Gastrocnemius medialis (tissue), 4 donors: ENCODE results near the gene LRRC26. TPM values are rescaled to one million over a fixed set of nuclear protein-coding genes. Genes with fewer than 3 reads are reported as not detected.

Experiments used
- ATAC-seq, 2 donors: fragments of 150-250 bp; one replicate each; pipeline ENCODE4 v1.9.1; 2016
- DNase-seq, 2 donors: peaks; one replicate each; pipeline ENCODE4 v3.0.0-alpha.2; 2019
- H3K27ac ChIP-seq, 4 donors: fragments of 200-600 bp; sonication (generic); 1 replicate in 1 of 4; 2 replicates in 3 of 4; pipeline ENCODE4 v1.5.1; 2016 to 2018; ENCODE audit warnings: mild to moderate bottlenecking in 2 of 4, moderate library complexity in 1 of 4
- H3K27me3 ChIP-seq, 3 donors: fragments of 200-600 bp; sonication (generic) in 2 of 3; 1 replicate in 1 of 3; 2 replicates in 2 of 3; pipeline versions ENCODE4 v1.5.1 to v1.6.0; 2016 to 2019; ENCODE audit warnings: mild to moderate bottlenecking in 1 of 3, moderate library complexity in 1 of 3
- H3K36me3 ChIP-seq, 2 donors: fragments of 200-600 bp; sonication (generic) in 1 of 2; one replicate each; pipeline ENCODE4 v1.5.1; 2017 to 2018
- H3K4me1 ChIP-seq, 2 donors: fragments of 200-600 bp; sonication (generic) in 1 of 2; one replicate each; pipeline ENCODE4 v1.5.1; 2016 to 2017; ENCODE audit warnings: mild to moderate bottlenecking in 2 of 2
- H3K4me3 ChIP-seq, 4 donors: fragments of 200-600 bp; sonication (generic) in 3 of 4; 1 replicate in 1 of 4; 2 replicates in 3 of 4; pipeline ENCODE4 v1.5.1; 2016 to 2019; ENCODE audit warnings: mild to moderate bottlenecking in 2 of 4
- H3K9me3 ChIP-seq, 3 donors: fragments of 200-600 bp; sonication (generic) in 2 of 3; 1 replicate in 1 of 3; 2 replicates in 2 of 3; pipeline ENCODE4 v1.5.1; 2016 to 2019
- CTCF ChIP-seq, 5 experiments: fragments of 450-650 bp in 3 of 5; fragments of 200-600 bp in 2 of 5; sonication (generic) in 2 of 5; IDR thresholded peaks in 4 of 5; conservative IDR thresholded peaks in 1 of 5; 1 replicate in 4 of 5; 2 replicates in 1 of 5; pipeline ENCODE4 v1.5.1; 2016 to 2019; ENCODE audit warnings: antibody characterized with exemption in 5 of 5, mild to moderate bottlenecking in 3 of 5, moderate library complexity in 3 of 5
- POLR2A ChIP-seq, 2 donors: fragments of 450-650 bp; IDR thresholded peaks; one replicate each; pipeline ENCODE4 v1.6.1; 2017; ENCODE audit warnings: antibody characterized with exemption in 2 of 2, mild to moderate bottlenecking in 2 of 2, moderate library complexity in 2 of 2
- in situ Hi-C, 4 donors: fragments of 200-750 bp; cut with MboI; loops; one replicate each; pipeline versions ENCODE4 v1.15.0 to v1.8.0; 2017; ENCODE audit warnings: low sequenced_read_pairs in 4 of 4
- intact Hi-C: fragments of 100-400 bp; cut with DNase I; formaldehyde crosslinking; loops from one replicate; pipeline ENCODE4 v1.15.1; 2023; ENCODE audit warnings: low total_unique reads
- total RNA-seq, 4 donors: library from RNA; depleted of rRNA; stranded (reverse); fragments of >200 nt; gene quantifications; one replicate each; pipeline versions ENCODE4 v1.1.0 to v1.2.3, GENCODE V29; 2016

The LRRC26 gene
- total RNA-seq, 4 donors from 2014 or later: not detected

GRCh38 chr9:137190315-137190856, 20.5 kb upstream of the LRRC26 start:
- no peaks in the 10 kb centered on the region for H3K9me3 ChIP-seq
- H3K36me3 ChIP-seq: peaks cover 0 to 22% of the 10 kb centered on the region in 2 donors
- peaks cover 39 to 54% of the 10 kb centered on the region in 2 donors for H3K4me1 ChIP-seq
- in situ Hi-C loops: no loop called here
- peak overlapping the region in 1 of 4 donors; percentile 96 for H3K4me3 ChIP-seq
- TF ChIP-seq CTCF (IDR thresholded peaks at IDR 0.05 in 4 of 5, conservative IDR thresholded peaks at IDR 0.05 in 1 of 5): no peak
- no peak for TF ChIP-seq POLR2A (IDR thresholded peaks at IDR 0.05)
- ATAC-seq (no peak), DNase-seq (no peak)
- intact Hi-C loops: no loop called here
- peak overlapping the region; percentile 85 to 98 (median 96) for H3K27ac ChIP-seq
- no peaks in the 10 kb centered on the region for H3K27me3 ChIP-seq

GRCh38 chr9:137189297-137190295, 19.7 kb upstream of the LRRC26 start:
- in situ Hi-C loops: no loop called here
- Histone ChIP-seq H3K9me3 (no peaks in the 10 kb centered on the region), H3K36me3 (peaks cover 0 to 27% of the 10 kb centered on the region in 2 donors), H3K4me1 (peaks cover 39 to 52% of the 10 kb centered on the region in 2 donors), H3K4me3 (peak overlapping the region; percentile 68 to 100 (median 97)), H3K27ac (peak overlapping the region; percentile 85 to 98 (median 96)), H3K27me3 (no peaks in the 10 kb centered on the region)
- intact Hi-C loops: loop anchor here (2.0 kb wide), 1 partner anchor 51 kb away; the partner anchor contains the start of gene TUBB4B
- DNase-seq (no peak), ATAC-seq (no peak)
- TF ChIP-seq POLR2A (IDR thresholded peaks at IDR 0.05) (no peak), CTCF (IDR thresholded peaks at IDR 0.05 in 4 of 5, conservative IDR thresholded peaks at IDR 0.05 in 1 of 5) (no peak)

- in situ Hi-C loops: no loop called here
- H3K27ac ChIP-seq: peak within 1 kb of the TSS; percentile 85 to 98 (median 96)
- ATAC-seq (peak; percentile 92 to 95), DNase-seq (peak; percentile 79 to 88)
- peaks cover 0 to 36% of the 10 kb centered on the region in 2 donors for H3K36me3 ChIP-seq
- H3K4me1 ChIP-seq: peaks cover 39 to 44% of the 10 kb centered on the region in 2 donors
- TF ChIP-seq POLR2A (IDR thresholded peaks at IDR 0.05) (peak; percentile 84 to 92), CTCF (IDR thresholded peaks at IDR 0.05 in 4 of 5, conservative IDR thresholded peaks at IDR 0.05 in 1 of 5) (peak in 4 of 5 experiments; percentile 8 to 72 (median 38))
- intact Hi-C loops: loop anchor here (1.0 to 2.0 kb wide), 6 partner anchors 12 to 102 kb away; partner anchors contain the start of genes MAN1B1, NDOR1, TMEM203 and TPRN
- H3K4me3 ChIP-seq: peak within 1 kb of the TSS; percentile 68 to 100 (median 97)
- no peaks in the 10 kb centered on the region for H3K27me3 ChIP-seq
- no peaks in the 10 kb centered on the region for H3K9me3 ChIP-seq
These were observed 18.8 kb upstream of the LRRC26 start, which contains the start of the genes ANAPC2 and SSNA1 for GRCh38 chr9:137188490-137189296. Gene ANAPC2, minus strand, starts transcription at chr9:137188560. Its CDS starts 28 bp downstream, at chr9:137188532. Gene SSNA1, plus strand, starts transcription at chr9:137188676. Its CDS starts 51 bp downstream, at chr9:137188727.

DNA sequence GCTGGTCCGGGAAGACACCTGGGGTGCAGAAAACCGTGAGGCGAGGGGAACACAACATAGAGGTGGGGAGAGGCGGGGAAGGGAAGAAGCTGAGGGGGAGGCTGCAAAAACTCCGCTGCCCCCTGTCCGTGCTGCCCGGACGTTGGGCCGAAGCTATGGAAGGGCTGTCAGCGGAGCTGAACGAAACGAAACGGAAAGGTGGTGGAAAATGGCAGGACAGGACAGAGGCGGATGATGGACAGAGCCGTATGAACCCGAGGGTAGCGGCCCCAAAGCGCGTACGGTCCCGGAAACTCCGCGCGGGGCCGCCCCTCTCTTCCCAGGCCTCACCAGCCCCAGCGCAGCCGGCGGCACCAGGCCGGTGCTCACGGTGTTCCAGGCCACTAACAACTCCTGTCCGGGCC, 18.2 kb upstream of the LRRC26 start:
- peak; percentile 13 to 25 for ATAC-seq
- H3K27ac ChIP-seq: peak overlapping the region; percentile 85 to 98 (median 96)
- H3K4me3 ChIP-seq: peak overlapping the region; percentile 68 to 100 (median 97)
- DNase-seq: no peak
- in situ Hi-C loops: no loop called here
- TF ChIP-seq POLR2A (IDR thresholded peaks at IDR 0.05) (no peak), CTCF (IDR thresholded peaks at IDR 0.05 in 4 of 5, conservative IDR thresholded peaks at IDR 0.05 in 1 of 5) (no peak)
- H3K4me1 ChIP-seq: peaks cover 39 to 44% of the 10 kb centered on the region in 2 donors
- no peaks in the 10 kb centered on the region for H3K27me3 ChIP-seq
- H3K36me3 ChIP-seq: peaks cover 0 to 42% of the 10 kb centered on the region in 2 donors
- intact Hi-C loops: loop anchor here (1.0 to 2.0 kb wide), 6 partner anchors 12 to 102 kb away; partner anchors contain the start of genes MAN1B1, NDOR1, TMEM203 and TPRN
- H3K9me3 ChIP-seq: no peaks in the 10 kb centered on the region
